Prostate gland (tissue), 2 donors: Measurements from ENCODE around the gene NPC1L1. TPM values are rescaled to one million over a fixed set of nuclear protein-coding genes. Genes with fewer than 3 reads are reported as not detected.

Experiments
- DNase-seq: peaks from one replicate; pipeline ENCODE4 v3.0.0-alpha.2; 2019; ENCODE audit warnings: low spot score
- H3K27ac ChIP-seq, 2 donors: fragments of 200-600 bp; sonication (generic); 2 replicates each; pipeline ENCODE4 v1.5.1; 2017 to 2019
- H3K27me3 ChIP-seq: fragments of 200-600 bp; sonication (generic); replicated peaks from 2 replicates; pipeline ENCODE4 v1.5.1; 2019; ENCODE audit not compliant: insufficient read depth
- H3K36me3 ChIP-seq, 2 donors: fragments of 200-600 bp; sonication (generic); 1 replicate in 1 of 2; 2 replicates in 1 of 2; pipeline versions ENCODE4 v1.5.1 to v1.8.1; 2017 to 2019
- H3K4me1 ChIP-seq: fragments of 200-600 bp; sonication (generic); replicated peaks from 2 replicates; pipeline ENCODE4 v1.5.1; 2019
- H3K4me3 ChIP-seq, 2 donors: fragments of 200-600 bp; sonication (generic); 2 replicates each; pipeline ENCODE4 v1.5.1; 2017 to 2019
- H3K9me3 ChIP-seq: fragments of 200-600 bp; sonication (generic); 2 replicates; pipeline ENCODE4 v1.5.1; 2017
- CTCF ChIP-seq, 4 experiments: fragments of 200-600 bp in 2 of 4; fragments of 450-650 bp in 2 of 4; sonication (generic) in 2 of 4; IDR thresholded peaks; 1 replicate in 3 of 4; 2 replicates in 1 of 4; pipeline ENCODE4 v1.5.1; 2016 to 2019; ENCODE audit warnings: antibody characterized with exemption in 4 of 4, mild to moderate bottlenecking in 2 of 4, moderate library complexity in 2 of 4
- POLR2A ChIP-seq: fragments of 450-650 bp; IDR thresholded peaks from one replicate; pipeline ENCODE4 v1.6.1; 2016; ENCODE audit warnings: antibody characterized with exemption, mild to moderate bottlenecking
- POLR2AphosphoS5 ChIP-seq: sonication (generic); formaldehyde crosslinking; IDR thresholded peaks from one replicate; pipeline ENCODE4 v1.6.1; 2017; ENCODE audit warnings: antibody characterized with exemption
- WGBS: methylation state at CpG from one replicate; pipeline ENCODE4 v1.1.5; 2018; 5-methylcytosine and 5-hydroxymethylcytosine counted together
- intact Hi-C: fragments of 100-400 bp; cut with DNase I; formaldehyde crosslinking; loops from one replicate; pipeline ENCODE4 v1.14.2; 2022
- total RNA-seq, 2 donors: library from RNA; depleted of rRNA; stranded (reverse); fragments of >200 nt; gene quantifications; one replicate each; pipeline ENCODE4 v1.1.0, GENCODE V29; 2016

The NPC1L1 gene
- total RNA-seq, 2 donors from 2014 or later, result 0.11 to 0.23 TPM

GRCh38 chr7:44490351-44491200, 50.6 kb downstream of the NPC1L1 start, which contains the start of gene NUDCD3:
Gene NUDCD3 (minus strand): TSS chr7:44490658. CDS start chr7:44490600, 58 bp downstream.
- peak within 1 kb of the TSS; percentile 69 to 90 for H3K4me3 ChIP-seq
- peak; percentile 84 for DNase-seq
- H3K27ac ChIP-seq, result peak within 1 kb of the TSS; percentile 98
- TF ChIP-seq POLR2AphosphoS5 (peak; percentile 84), POLR2A (no peak), CTCF (IDR thresholded peaks at IDR 0.05) (peak in 2 of 4 experiments; percentile 2 to 9)
- 0% methylated on average over 55 of the region's 63 CpGs for WGBS
- H3K27me3 ChIP-seq, result no peaks in the 10 kb centered on the region
- no peaks in the 10 kb centered on the region for H3K9me3 ChIP-seq
- H3K36me3 ChIP-seq, result no peaks in the 10 kb centered on the region
- intact Hi-C loops, result loop anchor here (10.0 kb wide), 1 partner anchor 386 kb away; the partner anchor contains the start of gene AEBP1
- H3K4me1 ChIP-seq, result peaks cover 22% of the 10 kb centered on the region

- intact Hi-C loops, result loop anchor here (10.0 kb wide), 1 partner anchor 385 kb away; the partner anchor contains the start of gene AEBP1
- H3K27ac ChIP-seq, result peak overlapping the region; percentile 98
- H3K4me3 ChIP-seq, result peak overlapping the region; percentile 69 to 90
- no peaks in the 10 kb centered on the region for H3K27me3 ChIP-seq
- H3K9me3 ChIP-seq, result no peaks in the 10 kb centered on the region
- no peaks in the 10 kb centered on the region for H3K36me3 ChIP-seq
- TF ChIP-seq POLR2A (no peak), POLR2AphosphoS5 (no peak), CTCF (IDR thresholded peaks at IDR 0.05) (no peak)
- peak; percentile 21 for DNase-seq
- H3K4me1 ChIP-seq, result peaks cover 22% of the 10 kb centered on the region
- 1% methylated on average over 19 of the region's 19 CpGs for WGBS
These were observed 51.2 kb downstream of the NPC1L1 start for GRCh38 chr7:44489955-44490350.

- Histone ChIP-seq H3K4me3 (peak overlapping the region; percentile 69 to 90), H3K4me1 (peaks cover 22% of the 10 kb centered on the region), H3K27me3 (no peaks in the 10 kb centered on the region), H3K36me3 (no peaks in the 10 kb centered on the region), H3K27ac (no peak overlapping the region), H3K9me3 (no peaks in the 10 kb centered on the region)
- 83% methylated on average over 3 of the region's 3 CpGs for WGBS
- no peak for DNase-seq
- TF ChIP-seq POLR2AphosphoS5 (no peak), POLR2A (no peak), CTCF (IDR thresholded peaks at IDR 0.05) (no peak)
- intact Hi-C loops, result no loop called here
These were observed 52.2 kb downstream of the NPC1L1 start for GRCh38 chr7:44488955-44489354.

- no peak for DNase-seq
- intact Hi-C loops, result no loop called here
- 94% methylated on average over 1 of the region's 1 CpG for WGBS
These were observed 54.4 kb downstream of the NPC1L1 start for GRCh38 chr7:44486693-44487092.

More at GRCh38 chr7:44486693-44487092, 54.4 kb downstream of the NPC1L1 start:
- H3K27me3 ChIP-seq, result no peaks in the 10 kb centered on the region
- no peak for TF ChIP-seq CTCF (IDR thresholded peaks at IDR 0.05)
- no peak for TF ChIP-seq POLR2AphosphoS5
- TF ChIP-seq POLR2A, result no peak
- no peak overlapping the region for H3K4me3 ChIP-seq
- H3K9me3 ChIP-seq, result no peaks in the 10 kb centered on the region
- H3K4me1 ChIP-seq, result peaks cover 22% of the 10 kb centered on the region
- peaks cover 0 to 4% of the 10 kb centered on the region in 2 donors for H3K36me3 ChIP-seq
- no peak overlapping the region for H3K27ac ChIP-seq
